T-helper 17 cell (primary cell): Measurements from ENCODE around the gene ERG. TPM values are rescaled to one million over a fixed set of nuclear protein-coding genes. Genes with fewer than 3 reads are reported as not detected.

Experiments used
- ATAC-seq: fragments of 150-1000 bp; cut with Tn5 transposase; 2 replicates; pipeline ENCODE4 v1.10.0; 2021; ENCODE audit warnings: mild to moderate bottlenecking, moderate library complexity
- DNase-seq, 3 donors: peaks; one replicate each; pipeline versions ENCODE4 v3.0.0 to v3.0.0-alpha.2; 2020 to 2021
- H3K9me3 ChIP-seq: one replicate; pipeline ENCODE4 v1.7.0; 2013; ENCODE audit warnings: low read length, mild to moderate bottlenecking; ENCODE audit not compliant: control insufficient read depth, poor library complexity, severe bottlenecking
- H3K27ac Mint-ChIP-seq: one replicate; pipeline ENCODE4 v1.8.0; 2022; ENCODE audit warnings: mild to moderate bottlenecking, moderate library complexity, mixed read lengths
- H3K27me3 Mint-ChIP-seq: one replicate; pipeline ENCODE4 v1.8.0; 2022; ENCODE audit warnings: mixed read lengths
- H3K36me3 Mint-ChIP-seq: one replicate; pipeline ENCODE4 v1.8.0; 2022; ENCODE audit warnings: low read depth, mixed read lengths
- H3K4me1 Mint-ChIP-seq: one replicate; pipeline ENCODE4 v1.8.0; 2022; ENCODE audit warnings: mild to moderate bottlenecking, mixed read lengths
- H3K4me3 Mint-ChIP-seq: one replicate; pipeline ENCODE4 v1.8.0; 2022; ENCODE audit warnings: mild to moderate bottlenecking, moderate library complexity, mixed read lengths
- total RNA-seq, 4 donors: library from RNA in 2 of 4; stranded (reverse) in 2 of 4; gene quantifications; one replicate each; pipeline ENCODE4 v1.2.3 and lab custom pipeline; 2022 to 2026

Gene ERG
- total RNA-seq, 2 donors from 2014 or later: not detected

DNA sequence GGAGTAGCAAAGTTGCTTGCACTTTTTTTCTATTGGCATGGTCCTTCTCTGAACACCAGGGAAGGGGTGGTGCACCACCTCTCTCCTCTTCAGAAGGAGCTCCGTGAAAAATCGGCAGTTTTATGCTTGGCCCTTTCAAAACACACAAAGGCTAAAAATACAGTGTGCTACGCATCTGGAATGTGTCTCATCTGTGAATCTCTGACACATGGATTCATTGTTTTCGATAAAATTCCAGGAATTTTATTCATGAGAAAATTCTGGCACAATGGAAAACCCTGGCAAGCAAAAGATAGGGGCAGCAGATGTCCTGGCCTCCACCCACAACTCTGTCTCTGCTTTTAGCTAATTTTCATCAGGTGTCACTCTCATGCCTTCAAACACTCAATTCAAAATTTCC is 42.9 kb downstream of the ERG start:
- H3K9me3 ChIP-seq: no peaks in the 10 kb centered on the region
- Mint-ChIP-seq H3K4me1 (no peaks in the 10 kb centered on the region), H3K4me3 (no peak overlapping the region), H3K36me3 (no peaks in the 10 kb centered on the region), H3K27me3 (peaks cover 11% of the 10 kb centered on the region), H3K27ac (no peak overlapping the region)
- ATAC-seq: no peak
- no peak for DNase-seq

DNA sequence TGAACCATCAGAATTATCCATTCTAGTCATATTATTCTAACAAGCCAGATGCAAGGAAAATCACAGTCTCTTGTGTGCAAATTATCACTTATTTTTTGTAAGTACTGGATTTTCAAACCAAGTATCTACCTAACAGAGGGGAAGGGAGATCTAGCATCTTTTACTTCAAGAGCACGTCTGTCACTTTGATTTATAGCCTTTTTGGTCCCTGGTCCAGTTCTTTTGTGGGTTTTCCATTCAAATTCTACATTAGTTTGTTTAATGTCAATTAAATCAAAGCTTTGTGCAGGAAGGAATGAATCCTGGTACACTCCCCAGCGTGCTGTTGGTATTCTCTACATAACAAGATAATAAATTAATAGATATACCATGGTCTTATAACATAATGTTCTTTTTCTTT is 43.6 kb downstream of the ERG start:
- H3K36me3 Mint-ChIP-seq: no peaks in the 10 kb centered on the region
- H3K4me1 Mint-ChIP-seq: no peaks in the 10 kb centered on the region
- peaks cover 11% of the 10 kb centered on the region for H3K27me3 Mint-ChIP-seq
- DNase-seq (no peak), ATAC-seq (no peak)
- H3K27ac Mint-ChIP-seq: no peak overlapping the region
- H3K4me3 Mint-ChIP-seq: no peak overlapping the region
- no peaks in the 10 kb centered on the region for H3K9me3 ChIP-seq

DNA sequence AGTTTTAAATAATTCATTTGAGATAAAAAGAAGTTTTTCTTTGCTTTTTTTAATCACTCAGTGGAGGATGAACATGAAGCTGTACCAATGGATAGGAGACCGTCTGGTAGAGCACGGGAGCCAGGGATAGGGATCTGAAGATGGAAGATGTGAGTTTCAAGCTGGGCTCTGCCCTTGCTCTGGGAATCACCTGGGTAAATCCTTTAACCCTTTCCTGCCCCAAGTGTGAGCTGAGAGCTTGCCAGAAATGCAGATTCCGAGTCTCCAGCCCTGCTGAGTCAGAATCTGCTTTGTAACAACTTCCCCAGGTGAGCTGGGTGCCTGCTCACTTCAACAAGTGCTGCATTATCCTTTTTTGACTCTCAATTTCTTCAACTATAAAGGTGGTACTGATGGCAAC is 44.1 kb downstream of the ERG start:
- no peak for ATAC-seq
- peaks cover 11% of the 10 kb centered on the region for H3K27me3 Mint-ChIP-seq
- H3K4me3 Mint-ChIP-seq: no peak overlapping the region
- H3K27ac Mint-ChIP-seq: no peak overlapping the region
- H3K36me3 Mint-ChIP-seq: no peaks in the 10 kb centered on the region
- no peaks in the 10 kb centered on the region for H3K4me1 Mint-ChIP-seq
- no peaks in the 10 kb centered on the region for H3K9me3 ChIP-seq
- DNase-seq: no peak

DNA sequence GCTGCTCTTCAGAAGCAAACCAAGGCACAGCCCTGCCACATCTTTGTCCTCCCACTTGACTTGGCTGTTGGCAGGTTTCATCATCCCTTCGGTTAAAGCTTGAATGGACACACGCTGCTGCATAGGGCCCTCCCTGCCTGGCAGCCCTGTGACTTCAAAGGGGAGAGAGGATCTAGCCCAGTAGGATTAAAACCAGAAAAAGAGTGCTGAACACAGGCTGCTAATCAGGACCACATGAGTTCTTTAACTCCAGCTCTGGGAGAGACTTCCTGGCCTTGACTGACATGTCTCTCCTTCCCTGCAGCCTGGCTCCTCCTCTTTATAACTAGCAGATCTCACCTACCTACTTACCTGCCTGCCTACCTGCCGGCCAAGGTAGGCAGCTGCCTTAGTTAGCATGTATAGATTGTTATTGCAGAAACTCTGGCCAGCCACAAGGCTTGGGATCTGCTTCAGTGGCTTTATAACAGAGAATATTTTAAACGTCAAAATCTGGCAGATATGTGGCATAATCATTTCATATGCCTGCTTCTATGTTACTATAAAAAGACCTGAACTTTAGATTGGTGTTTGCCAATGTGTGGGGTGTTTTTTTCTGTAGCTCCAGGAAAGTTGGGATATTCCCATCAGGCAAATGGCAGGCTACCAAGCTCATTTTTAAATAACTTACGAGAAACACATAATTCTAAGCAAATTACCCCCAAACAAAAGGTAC is 49.4 kb downstream of the ERG start:
- DNase-seq: no peak
- Mint-ChIP-seq H3K36me3 (no peaks in the 10 kb centered on the region), H3K4me3 (no peak overlapping the region), H3K27ac (no peak overlapping the region), H3K4me1 (peaks cover 4% of the 10 kb centered on the region), H3K27me3 (peaks cover 29% of the 10 kb centered on the region)
- ATAC-seq: no peak
- H3K9me3 ChIP-seq: no peaks in the 10 kb centered on the region

DNA sequence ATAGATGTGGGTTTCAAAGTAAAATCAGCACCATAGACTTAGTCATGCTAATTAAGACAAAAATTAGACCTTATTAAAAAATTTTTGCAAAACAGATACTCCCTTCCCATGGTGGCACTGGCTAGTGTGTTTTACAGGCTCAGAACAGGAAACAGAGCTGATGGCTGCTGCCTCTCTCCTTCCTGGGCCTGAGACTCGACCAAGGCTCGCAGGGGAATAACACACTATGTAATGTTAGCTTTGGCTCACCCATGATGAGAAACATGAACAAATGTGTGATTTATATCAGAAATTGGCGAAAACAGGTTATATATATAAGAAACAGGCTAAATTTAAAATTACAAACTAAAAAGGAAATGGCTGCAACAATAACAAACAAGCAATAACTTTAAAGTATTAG is 50.7 kb downstream of the ERG start:
- ATAC-seq: no peak
- H3K27ac Mint-ChIP-seq: no peak overlapping the region
- no peak overlapping the region for H3K4me3 Mint-ChIP-seq

DNA sequence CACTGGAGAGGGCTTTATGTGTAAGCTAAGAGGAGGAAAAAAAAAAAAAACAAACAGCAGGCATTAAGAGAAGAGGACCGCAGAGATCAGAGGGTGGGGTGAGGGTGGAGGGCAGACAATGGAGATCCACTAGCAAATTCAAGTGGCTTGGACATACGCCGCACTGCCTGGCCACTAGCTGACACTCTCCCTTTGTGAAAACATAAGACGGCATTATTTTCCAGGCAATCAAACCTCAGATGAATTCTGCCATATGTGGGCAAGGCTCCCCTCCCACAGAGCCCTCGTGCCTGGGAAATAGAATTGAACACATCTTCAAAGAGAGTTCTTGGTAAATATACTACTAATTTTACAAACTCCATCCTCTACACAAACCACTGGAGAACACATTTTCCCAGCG is 53.6 kb downstream of the ERG start:
- no peak for DNase-seq
- no peak overlapping the region for H3K4me3 Mint-ChIP-seq
- peaks cover 4% of the 10 kb centered on the region for H3K4me1 Mint-ChIP-seq
- ATAC-seq: no peak
- H3K27ac Mint-ChIP-seq: no peak overlapping the region
- no peaks in the 10 kb centered on the region for H3K9me3 ChIP-seq
- peaks cover 35% of the 10 kb centered on the region for H3K27me3 Mint-ChIP-seq
- no peaks in the 10 kb centered on the region for H3K36me3 Mint-ChIP-seq

More for the DNA sequence above, 50.7 kb downstream of the ERG start:
- no peak for DNase-seq
- H3K4me1 Mint-ChIP-seq: peaks cover 4% of the 10 kb centered on the region
- no peaks in the 10 kb centered on the region for H3K36me3 Mint-ChIP-seq
- no peaks in the 10 kb centered on the region for H3K9me3 ChIP-seq
- peaks cover 26% of the 10 kb centered on the region for H3K27me3 Mint-ChIP-seq

DNA sequence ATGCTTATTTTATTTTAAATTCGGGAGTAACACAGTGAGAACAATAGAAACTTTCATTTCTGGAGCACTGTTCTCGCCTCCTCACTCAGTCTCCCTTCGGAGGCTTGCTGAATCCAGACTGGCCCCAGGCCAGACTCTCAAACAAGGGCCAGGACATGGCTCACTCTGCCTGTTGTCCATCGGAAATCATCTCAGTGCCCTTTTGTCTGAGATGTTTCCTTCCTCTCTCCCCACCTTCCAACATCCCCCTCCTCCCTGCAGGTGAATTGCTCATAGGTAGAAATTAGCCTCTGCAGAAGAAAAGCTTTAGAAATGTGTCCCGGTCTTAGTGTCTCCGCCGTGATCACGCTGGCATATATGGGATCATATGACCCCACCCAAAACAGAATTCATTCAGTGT is 55.2 kb downstream of the ERG start:
- Mint-ChIP-seq H3K36me3 (peaks cover under 1% of the 10 kb centered on the region), H3K4me3 (no peak overlapping the region), H3K27ac (no peak overlapping the region), H3K27me3 (peaks cover 44% of the 10 kb centered on the region), H3K4me1 (peaks cover 4% of the 10 kb centered on the region)
- H3K9me3 ChIP-seq: no peaks in the 10 kb centered on the region
- ATAC-seq (no peak), DNase-seq (no peak)

DNA sequence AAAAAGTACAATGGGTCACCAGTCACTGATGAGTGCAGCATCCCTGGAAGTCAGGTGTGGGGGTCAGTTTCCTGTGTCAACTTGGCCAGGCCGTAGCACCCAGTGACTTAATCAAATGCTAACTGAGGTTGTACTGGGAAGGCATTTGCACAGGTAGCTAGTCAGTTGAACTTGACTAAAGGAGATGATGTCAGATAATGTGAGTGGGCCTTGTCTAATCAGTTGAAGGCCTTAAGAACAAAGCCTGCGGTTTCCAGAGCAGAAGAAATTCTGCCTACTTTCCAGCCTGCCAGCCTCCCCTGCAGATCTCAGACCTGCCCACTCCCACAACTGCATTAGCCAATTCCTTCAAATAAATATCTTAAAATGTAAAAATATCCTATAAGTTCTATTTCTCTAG is 57.1 kb downstream of the ERG start:
- Mint-ChIP-seq H3K4me3 (no peak overlapping the region), H3K27me3 (peaks cover 44% of the 10 kb centered on the region), H3K27ac (no peak overlapping the region), H3K4me1 (peaks cover 4% of the 10 kb centered on the region), H3K36me3 (peaks cover 2% of the 10 kb centered on the region)
- ATAC-seq (no peak), DNase-seq (no peak)
- H3K9me3 ChIP-seq: no peaks in the 10 kb centered on the region

DNA sequence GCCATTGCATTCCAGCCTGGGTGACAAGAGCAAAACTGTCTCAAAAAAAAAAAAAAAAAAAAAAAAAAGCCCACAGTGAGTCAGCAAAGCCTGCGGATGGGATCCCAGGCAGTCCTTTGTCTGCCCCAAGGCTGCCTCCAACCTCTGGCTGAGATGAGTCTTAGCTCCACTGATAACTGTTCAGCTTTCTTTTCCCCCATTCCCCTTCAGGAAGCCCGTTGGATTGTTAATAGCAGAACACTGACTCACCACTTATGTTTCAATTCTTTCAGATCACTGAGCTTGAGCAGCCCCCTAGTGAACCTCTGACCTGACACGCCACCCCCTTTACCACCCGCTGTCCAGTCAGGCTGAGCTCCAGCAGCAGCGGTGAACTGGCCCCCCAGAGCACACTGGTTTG is 57.5 kb downstream of the ERG start:
- peaks cover 42% of the 10 kb centered on the region for H3K27me3 Mint-ChIP-seq
- H3K36me3 Mint-ChIP-seq: peaks cover 2% of the 10 kb centered on the region
- no peak overlapping the region for H3K4me3 Mint-ChIP-seq
- H3K4me1 Mint-ChIP-seq: peaks cover 2% of the 10 kb centered on the region
- no peak for DNase-seq
- ATAC-seq: no peak
- no peak overlapping the region for H3K27ac Mint-ChIP-seq
- no peaks in the 10 kb centered on the region for H3K9me3 ChIP-seq

DNA sequence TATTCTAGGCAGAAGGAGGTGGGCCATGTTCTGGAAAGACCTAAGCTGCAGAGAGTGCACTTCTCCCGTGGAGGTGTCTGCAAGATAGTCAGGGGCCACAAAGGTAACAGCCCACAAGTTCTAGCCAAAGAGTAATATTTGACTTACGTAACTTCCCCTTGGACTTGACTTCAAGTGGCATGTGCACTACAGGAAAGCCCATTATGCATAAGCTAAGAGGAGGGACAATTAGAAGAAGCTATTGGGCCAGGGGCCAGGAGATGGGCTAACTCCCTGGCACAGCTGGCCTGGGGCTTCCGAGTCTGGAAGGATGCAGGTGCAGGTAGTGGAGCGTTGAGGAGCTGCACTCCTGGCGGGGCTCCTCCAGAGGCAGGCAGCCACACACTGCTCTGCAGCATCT is 58.3 kb downstream of the ERG start:
- Mint-ChIP-seq H3K27me3 (peaks cover 34% of the 10 kb centered on the region), H3K4me1 (peaks cover 2% of the 10 kb centered on the region), H3K27ac (no peak overlapping the region), H3K4me3 (no peak overlapping the region), H3K36me3 (peaks cover 2% of the 10 kb centered on the region)
- DNase-seq (no peak), ATAC-seq (no peak)
- no peaks in the 10 kb centered on the region for H3K9me3 ChIP-seq

DNA sequence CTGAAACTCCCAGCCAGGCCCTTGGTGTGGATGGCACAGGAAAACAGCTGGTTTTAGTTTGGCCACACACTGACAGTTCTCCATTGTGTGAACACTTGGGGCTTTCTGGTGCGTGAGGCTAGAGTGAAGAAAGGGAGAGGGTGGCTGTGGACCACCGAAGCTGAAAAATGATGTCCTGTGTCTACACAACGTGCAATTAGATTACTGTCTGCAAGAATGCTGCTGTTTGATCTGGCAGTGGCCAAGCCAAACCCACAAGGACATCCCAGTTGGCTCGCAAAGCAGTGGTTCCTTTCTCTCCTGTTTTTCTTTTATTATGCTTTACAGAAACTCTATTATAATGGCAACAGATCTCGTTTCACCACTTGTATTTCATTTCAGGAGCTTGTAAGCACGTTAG is 58.9 kb downstream of the ERG start:
- Mint-ChIP-seq H3K4me3 (no peak overlapping the region), H3K27me3 (peaks cover 30% of the 10 kb centered on the region), H3K36me3 (peaks cover 2% of the 10 kb centered on the region), H3K27ac (no peak overlapping the region), H3K4me1 (peaks cover under 1% of the 10 kb centered on the region)
- DNase-seq: no peak
- no peak for ATAC-seq
- no peaks in the 10 kb centered on the region for H3K9me3 ChIP-seq

DNA sequence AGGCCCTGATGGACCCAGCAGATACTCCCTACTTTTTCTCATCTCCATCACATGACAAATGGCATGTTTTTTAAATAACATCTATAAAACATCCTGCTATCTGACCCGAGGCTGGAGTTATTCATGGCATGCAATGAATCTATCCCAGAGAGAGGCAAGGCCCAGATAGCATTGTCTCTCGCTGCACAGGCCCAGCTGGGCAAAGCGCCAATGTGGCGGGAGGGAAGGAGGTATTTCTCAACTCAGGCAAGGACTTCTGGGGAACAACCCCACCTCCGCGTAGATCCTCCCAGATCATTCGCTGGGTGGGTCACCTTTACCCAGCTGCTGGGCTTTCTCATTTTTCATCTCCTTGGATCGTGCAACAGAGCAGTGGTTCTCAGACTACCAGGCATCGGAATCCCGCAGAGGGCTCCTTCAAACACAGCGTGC is 59.8 kb downstream of the ERG start:
- H3K4me3 Mint-ChIP-seq: no peak overlapping the region
- peaks cover 27% of the 10 kb centered on the region for H3K27me3 Mint-ChIP-seq
- no peak overlapping the region for H3K27ac Mint-ChIP-seq
- no peaks in the 10 kb centered on the region for H3K9me3 ChIP-seq
- no peak for ATAC-seq
- DNase-seq: no peak
- peaks cover 2% of the 10 kb centered on the region for H3K36me3 Mint-ChIP-seq
- H3K4me1 Mint-ChIP-seq: no peaks in the 10 kb centered on the region

DNA sequence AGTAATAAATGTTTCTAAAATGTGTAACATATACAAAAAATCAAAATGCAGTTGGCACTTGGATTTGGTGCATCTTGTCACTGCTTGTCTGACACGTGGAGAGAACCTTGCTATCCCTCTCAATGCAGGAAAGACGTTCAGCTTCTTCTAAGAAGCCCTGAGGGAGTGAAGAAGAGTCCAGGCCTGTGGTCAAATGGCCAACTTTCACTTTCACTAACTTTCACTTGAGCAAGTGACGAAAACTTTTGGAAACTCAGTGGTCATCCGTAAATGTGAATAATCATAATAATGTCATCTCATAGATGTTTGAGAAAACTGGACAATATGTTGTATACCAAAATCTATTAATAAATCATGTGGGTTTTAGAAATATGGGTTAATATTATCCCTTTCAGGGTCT is 61.9 kb downstream of the ERG start:
- no peak for DNase-seq
- Mint-ChIP-seq H3K27me3 (peaks cover 23% of the 10 kb centered on the region), H3K36me3 (peaks cover 2% of the 10 kb centered on the region), H3K4me3 (no peak overlapping the region), H3K4me1 (no peaks in the 10 kb centered on the region), H3K27ac (no peak overlapping the region)
- no peaks in the 10 kb centered on the region for H3K9me3 ChIP-seq
- no peak for ATAC-seq

DNA sequence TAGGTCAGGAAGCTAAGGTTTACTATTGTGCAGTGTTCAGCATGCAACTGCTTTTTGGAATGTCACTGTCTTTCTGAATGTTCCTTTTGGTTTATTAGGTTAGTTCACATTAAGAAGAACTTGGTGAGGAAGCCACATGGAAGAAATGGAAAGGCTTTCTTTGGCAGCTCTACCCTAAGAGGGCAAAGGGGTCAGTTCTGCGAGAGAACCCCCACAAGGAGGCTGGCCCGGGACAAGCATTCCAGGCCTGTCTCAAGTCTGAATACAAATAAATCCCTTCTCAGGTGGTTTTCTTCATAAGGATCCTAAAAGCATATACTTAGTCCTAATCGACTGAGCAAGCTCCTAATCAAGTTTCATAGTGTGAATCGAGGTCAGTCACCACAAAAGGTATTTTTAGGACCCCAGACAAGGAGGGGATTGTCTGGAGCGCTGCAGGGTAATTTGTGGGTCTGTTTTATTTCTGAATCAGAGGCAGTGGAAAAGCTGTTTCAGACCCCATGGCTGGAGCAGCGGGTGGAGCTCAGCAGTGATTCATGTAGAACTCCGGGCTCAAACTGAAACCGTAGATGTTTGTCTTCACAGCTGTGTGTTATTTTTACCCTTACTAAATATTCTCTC is 63.3 kb downstream of the ERG start:
- peaks cover 2% of the 10 kb centered on the region for H3K36me3 Mint-ChIP-seq
- H3K9me3 ChIP-seq: no peaks in the 10 kb centered on the region
- H3K4me1 Mint-ChIP-seq: no peaks in the 10 kb centered on the region
- H3K4me3 Mint-ChIP-seq: no peak overlapping the region
- ATAC-seq (no peak), DNase-seq (no peak)
- peaks cover 18% of the 10 kb centered on the region for H3K27me3 Mint-ChIP-seq
- H3K27ac Mint-ChIP-seq: no peak overlapping the region
